Daoy (cell line): Measurements from ENCODE around the gene TTYH2. TPM values are rescaled to one million over a fixed set of nuclear protein-coding genes. Genes with fewer than 3 reads are reported as not detected.

Experiments
- DNase-seq: peaks from one replicate; pipeline ENCODE4 v3.0.0-alpha.2; 2015; ENCODE audit warnings: low read depth
- total RNA-seq: library from RNA; depleted of rRNA; stranded (reverse); fragments of >200 nt; shearing (Covaris generic); gene quantifications from 2 replicates; pipeline ENCODE4 v1.2.3, GENCODE V29; 2014

The TTYH2 gene
- total RNA-seq, 1 experiment from 2014 or later: 2.9 TPM

DNA sequence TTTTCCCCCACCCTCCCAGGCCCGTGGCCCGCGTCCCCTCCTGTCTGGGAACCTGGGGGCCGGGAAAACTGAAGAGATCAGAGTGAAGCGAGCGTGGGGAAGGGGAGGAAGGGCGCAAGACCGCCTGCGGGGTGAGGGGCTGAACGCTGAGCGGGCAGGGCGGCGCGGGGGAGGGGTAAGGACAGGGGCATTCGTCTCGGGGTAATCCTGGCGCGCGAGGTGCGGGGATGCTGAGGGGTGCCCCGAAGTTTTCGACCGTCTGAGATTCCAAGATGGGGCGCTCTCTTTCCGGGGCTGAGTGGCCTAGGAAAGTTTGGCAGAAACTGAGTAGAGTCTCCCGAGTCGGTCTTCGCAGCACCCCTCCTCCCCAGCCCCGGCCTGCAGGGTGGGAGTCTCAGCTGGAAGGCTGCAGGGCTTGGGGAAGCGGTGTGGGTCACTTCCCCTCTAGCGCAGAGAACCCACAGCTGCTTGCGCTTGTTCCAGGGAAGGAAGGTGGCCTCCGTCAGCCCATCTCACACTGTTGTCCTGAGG lies 555 bp downstream of the TTYH2 start:
- DNase-seq: peak; percentile 31

DNA sequence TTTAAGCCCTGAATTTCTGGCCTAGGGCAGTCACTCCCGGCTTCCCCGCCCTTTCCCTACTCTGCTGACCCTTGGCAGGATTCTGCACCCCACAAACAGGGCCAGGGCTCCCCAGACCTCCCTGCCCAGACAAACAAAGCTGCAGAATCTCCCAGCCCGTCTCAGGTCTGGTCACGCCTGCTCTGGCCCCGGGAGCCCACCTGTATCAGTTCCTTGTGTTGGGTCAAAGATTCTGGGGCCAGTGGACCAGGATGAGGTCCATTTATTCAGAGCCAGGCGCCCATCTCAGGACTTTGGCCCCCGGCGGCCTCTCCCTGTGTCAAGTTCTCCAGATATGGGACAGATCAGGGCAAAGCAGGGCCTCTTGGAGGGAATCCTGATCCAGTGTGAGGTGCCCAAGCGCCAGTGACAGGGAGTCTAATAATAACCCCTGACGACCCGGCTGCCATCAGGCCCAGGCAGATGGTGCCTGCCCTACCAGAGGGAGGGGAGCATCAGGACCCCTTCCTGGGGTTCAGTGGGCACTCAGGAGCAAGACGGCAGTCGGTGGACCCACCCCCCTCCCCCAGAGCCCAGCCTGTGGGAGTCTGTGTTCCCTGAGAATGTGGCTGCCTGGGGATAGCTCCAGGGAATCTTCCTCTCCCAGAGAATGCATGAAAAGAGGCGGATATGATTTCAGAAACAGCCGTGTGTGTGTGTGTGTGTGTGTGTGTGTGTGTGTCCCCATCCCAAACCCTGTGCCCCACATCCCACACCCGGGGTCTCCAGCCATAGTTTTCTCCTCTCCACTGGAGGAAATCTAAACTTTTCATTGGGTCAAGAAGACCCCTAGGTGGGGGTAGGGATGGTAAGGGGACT lies 1.3 kb downstream of the TTYH2 start:
- no peak for DNase-seq

DNA sequence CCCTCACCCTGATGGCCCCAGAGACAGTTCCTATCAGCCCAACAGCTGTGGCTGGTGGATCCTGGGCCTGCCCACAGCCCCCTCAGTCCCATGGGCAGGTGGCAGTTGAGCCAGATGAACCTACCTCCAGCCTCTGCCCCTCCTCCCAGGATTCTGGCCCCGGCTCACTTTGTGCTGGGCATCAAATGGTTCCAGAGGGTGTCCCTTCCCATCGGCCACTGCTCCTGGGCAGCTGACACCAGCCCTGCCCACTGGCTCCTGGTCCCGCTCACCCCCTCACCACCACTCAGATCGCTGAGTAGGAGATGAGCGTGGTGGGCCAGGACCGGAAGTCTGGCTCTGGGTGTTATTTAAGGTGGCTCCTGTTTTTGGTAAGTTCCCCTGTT lies 2.0 kb downstream of the TTYH2 start:
- no peak for DNase-seq

DNA sequence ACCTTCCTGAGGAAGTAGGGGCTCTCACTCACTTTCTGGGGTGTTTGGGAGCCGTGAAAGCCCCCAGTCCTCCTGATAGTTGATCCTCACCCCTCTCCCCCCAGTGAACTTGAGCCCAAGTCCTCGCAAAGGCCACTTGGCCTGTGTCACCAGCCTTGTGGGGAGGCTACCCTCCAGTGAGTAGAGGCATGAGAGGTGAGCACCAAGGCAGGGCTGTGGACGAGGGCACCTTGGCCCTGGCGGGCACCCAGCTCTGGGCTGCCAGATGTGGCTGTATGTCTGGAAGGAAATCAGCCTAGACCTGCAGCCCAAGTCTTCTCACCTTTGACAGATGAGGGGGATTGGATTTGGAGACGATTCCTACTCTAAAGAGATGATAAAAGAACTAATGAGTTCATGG lies 3.1 kb downstream of the TTYH2 start:
- DNase-seq: no peak

DNA sequence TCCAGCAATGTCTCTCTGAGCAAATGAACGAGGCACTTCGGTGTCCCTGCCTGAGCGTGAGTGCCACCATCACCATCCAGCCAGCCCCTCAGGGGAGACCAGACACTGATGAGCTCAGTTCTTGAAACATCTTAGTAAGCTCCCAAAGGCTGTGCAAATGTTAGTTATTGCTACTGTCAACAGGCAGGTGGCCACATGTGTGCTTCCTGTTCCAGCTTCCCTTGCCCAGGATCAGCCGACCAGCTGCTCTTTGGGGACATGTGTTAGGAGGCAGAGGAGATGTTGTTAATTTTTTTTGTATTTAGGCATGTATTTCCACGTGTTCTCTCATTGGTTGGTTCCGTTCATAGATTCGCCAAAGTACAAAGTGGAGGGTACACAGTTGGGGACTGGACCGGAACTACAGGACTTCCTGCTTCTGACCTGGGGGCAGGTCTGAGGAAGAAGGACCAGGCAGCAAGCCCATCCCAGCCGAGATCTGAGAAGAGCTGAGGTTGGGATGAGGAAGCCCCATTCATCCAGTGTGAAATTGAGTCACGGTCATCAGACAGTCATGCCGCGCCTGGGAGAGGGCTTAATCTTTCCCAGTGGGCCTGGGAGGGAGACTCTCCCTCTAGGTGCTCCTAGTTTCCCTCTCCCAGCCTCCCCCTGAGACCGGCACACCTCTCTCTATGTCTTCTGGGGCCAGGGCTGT lies 3.8 kb downstream of the TTYH2 start:
- DNase-seq: no peak

DNA sequence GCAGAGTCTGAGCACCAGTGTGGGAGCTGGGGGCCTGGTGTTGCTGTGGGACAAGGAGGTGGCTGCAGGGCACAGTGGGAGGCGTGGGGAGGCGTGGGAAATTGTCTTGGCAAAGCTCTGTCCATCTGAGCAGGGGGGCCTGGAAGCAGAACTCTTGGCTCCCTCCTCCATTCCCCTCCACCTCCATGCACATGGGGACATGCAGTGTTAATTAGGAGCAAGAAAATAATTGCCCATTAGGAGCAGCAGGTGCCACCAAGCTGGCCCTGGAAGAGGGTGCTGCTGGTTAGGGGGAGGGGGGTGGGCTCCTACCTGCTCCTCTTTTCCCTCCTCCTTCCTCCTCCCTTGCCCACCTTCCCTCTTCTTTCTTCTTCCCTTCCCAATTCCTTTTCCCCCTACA lies 4.5 kb downstream of the TTYH2 start:
- no peak for DNase-seq

DNA sequence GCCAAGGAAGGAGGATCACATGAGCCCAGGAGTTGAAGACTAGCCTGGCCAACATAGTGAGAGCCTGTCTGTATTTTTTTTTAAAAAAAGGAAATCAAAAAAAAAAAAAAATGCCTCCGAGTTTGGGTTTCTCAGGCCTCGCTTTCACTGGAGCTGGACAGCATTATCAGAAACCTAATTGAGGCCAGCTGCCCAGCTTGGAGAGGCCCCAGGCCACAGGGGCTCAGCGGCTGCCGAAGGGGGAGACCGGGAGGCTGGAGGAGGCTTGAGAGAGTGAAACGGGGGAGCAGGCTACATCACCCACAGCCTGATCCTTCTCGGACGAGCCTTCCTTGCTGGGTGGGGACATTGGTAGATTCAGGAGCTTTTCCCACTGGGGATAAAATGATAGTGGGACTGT lies 5.1 kb downstream of the TTYH2 start:
- no peak for DNase-seq

DNA sequence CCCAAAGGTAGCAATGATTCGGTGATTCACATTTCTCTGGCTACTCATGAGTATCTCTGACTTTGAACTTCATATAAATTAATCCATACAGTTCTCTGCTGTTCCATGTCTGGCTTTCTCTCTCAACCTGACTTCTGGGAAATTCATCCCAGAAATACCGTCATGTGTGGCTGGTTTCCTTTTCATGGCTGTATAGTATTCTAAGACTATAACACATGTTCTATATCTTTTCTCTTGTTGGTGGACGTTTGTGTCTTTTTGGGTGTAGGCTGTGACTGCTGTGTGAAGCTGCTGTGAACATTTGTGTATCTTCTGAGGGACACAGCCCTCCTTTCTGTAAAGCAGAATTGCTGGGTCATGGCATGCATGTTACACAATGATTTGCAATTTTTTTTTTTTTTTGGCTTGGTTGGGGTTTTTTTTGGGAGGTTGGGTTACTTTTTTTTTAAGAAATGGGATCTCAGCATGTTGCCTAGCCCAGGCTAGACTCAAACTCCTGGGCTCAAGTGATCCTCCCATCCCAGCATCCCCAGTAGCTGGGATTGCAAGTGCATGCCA lies 6.3 kb downstream of the TTYH2 start:
- DNase-seq: no peak

- DNase-seq: no peak
Measured at GRCh38 chr17:74220219-74220618, 6.8 kb downstream of the TTYH2 start.

DNA sequence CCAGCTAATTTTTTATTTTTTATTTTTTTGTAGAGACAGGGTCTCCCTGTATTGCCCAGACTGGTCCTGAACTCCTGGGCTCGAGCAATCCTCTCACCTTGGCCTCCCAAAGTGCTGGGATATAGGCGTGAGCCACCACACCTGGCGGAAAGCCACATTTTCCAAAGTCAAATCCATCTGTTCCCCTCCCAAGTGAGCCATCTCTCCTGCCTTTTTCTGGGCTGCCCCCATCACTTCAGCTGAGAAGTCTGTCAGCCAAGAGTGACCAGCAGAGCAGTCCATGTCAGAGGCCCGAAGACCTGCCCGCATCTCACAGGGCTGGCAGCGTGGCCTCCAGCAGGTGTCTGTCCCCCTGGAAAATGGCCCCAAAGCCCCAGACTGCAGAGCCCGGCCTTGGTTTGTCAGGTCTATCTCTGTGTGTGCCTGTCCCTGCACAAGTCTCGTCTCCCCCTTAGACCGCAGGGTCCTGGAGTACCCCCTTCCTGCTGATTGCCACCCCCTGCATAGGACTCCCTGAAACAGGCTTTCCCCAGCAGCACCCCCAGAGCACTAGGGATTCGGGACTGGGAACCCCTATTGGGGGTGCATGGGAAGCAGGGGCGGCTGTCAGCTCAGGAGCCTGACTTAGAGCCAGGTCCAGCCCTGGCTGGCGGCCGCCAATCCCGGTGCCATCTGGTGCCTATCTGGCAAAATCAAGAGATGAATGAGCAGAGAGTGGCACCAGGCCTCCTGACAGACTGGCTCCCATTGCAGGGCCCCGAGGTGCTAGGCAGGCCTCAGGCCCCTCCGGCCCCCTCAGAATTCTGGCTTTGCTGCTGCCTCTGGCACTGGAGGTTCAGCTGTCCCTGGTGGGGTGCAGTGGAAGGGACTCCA lies 7.8 kb downstream of the TTYH2 start:
- no peak for DNase-seq

- no peak for DNase-seq
Measured at GRCh38 chr17:74222399-74222798, 9.0 kb downstream of the TTYH2 start.

GRCh38 chr17:74223901-74224300 lies 10.5 kb downstream of the TTYH2 start:
- DNase-seq: no peak

DNA sequence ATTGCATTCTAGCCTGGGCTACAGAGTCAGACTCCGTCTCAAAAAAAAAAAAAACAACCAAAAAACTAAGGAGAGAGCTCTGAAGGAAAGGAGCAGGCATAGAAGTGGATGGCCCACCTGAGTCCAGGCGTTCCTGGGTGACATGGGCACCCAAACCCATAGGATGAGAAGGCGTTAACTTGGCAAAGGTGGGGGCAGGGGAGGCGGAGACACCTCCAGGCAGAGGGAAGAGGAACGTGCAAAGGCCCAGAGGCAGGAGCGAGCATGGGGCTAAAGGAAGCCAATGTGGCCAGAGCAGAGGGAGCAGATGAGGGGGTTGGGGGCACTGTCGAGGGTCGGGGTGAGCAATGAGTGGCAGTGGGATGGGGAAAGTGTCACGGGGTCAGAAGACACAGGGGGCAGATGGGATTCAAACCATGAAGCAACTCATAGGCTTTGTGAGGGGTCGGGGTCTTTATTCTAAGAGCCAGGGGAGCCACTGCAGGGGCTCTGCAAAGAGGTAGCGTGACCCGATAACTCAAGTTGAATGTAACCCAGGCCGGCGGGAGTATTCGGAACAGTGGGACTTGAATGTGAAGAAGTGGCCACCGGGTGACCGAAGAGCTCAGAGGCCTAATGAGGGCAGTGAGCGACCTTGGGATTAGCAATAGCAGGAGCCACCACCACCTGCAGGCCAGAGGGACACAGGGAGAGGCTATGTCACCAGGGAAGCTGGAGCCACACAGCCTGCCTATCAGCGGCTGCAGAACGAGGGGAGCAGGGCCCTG lies 11.8 kb downstream of the TTYH2 start:
- DNase-seq: no peak

DNA sequence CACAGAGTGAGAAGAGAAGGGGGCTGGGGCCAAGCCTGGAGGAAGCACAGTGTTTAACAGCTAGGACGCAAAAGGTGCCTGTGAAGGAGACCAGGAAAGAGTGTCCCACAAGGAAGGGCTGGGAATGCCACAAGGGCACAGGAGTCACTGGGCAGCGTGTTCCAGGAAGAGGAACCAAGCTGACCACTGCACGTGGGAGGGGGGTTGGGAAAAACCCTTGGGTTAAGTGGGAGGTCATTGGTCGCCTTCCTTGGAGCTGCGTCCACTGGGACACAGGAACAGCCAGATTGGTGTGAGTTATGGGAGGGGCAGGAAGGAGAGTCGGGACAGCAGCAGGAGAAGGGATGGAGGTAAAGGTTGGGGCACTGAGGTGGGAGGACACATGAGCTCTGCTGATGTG lies 12.9 kb downstream of the TTYH2 start:
- DNase-seq: no peak

DNA sequence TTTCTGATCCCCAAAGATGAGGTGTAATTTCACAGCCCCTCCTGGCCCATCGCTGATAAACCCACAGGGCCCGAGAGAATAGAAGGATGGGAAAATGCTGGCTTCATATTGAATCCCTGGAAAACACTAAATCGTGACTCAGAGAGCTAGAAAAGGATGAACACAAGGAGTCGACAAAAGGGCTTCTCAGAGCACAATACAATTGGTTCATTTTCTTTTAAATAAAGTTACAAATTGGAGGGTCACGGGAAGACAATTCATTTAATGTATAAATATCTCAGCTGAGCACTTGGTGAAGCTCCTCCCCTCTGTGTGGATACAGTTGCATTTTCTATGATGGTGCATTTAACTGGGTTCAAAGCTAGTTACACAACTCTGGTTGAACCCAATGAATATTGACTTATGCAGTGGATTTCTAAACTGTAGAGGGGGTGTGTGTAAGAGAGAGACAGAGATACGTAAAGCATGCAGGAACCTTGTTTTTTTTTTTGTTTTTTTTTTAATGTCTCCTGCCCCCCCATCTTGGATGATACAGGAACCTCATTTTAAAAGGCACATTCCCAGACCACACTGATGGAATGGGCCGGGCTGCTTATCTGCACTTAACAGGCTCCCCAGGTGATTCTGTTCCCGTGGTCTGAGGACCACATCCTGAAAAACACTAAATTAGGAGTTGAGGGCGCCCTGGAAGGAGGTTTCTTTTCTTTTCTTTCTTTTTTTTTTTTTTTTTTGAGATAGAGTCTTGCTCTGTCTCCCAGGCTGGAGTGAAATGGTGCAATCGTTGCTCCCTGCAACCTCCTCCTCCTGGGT lies 14.1 kb downstream of the TTYH2 start:
- no peak for DNase-seq

GRCh38 chr17:74228306-74228978 lies 15.1 kb downstream of the TTYH2 start:
- no peak for DNase-seq

DNA sequence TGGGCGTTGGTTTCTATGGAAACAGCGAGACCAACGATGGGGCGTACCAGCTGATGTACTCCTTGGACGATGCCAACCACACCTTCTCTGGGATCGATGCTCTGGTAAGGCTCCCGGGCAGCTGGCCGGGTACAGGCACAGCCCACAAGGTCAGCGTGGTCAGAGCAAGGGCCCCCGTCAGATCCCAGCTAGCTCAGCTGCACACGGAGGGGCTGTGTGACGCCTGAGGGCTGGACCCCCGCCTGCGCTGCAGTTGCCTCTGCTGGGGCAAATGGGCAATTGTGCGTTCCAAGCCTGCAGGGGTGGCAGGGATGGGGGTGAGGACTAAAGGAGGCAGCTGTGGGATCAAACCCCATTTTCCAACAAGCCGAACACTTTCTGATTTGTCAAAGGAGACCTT lies 17.5 kb downstream of the TTYH2 start:
- no peak for DNase-seq

GRCh38 chr17:74231928-74232907 lies 18.8 kb downstream of the TTYH2 start:
- no peak for DNase-seq
